K562 (cell line): Measurements from ENCODE around the gene RSRC1. TPM values are rescaled to one million over a fixed set of nuclear protein-coding genes. Genes with fewer than 3 reads are reported as not detected.

ENCODE experiments used
- ATAC-seq: fragments of 200-7000 bp; cut with Tn5 transposase; 3 replicates; pipeline ENCODE4 v1.9.1; 2020; ENCODE audit warnings: moderate library complexity
- BruUV-seq: library from RNA; stranded (reverse); fragments of 400-500 nt; replicated peaks from 2 replicates; lab custom pipeline; 2021; lab: Mats Ljungman, UMichigan
- CTCF ChIA-PET: fragments of 300-600 bp; formaldehyde crosslinking; extraction: SDS; loops from one replicate; lab custom pipeline; 2021; ENCODE audit warnings: low intra/inter-chr PET ratio; lab: Yijun Ruan, JAX
- POLR2A ChIA-PET: fragments of 300-600, 350-650 bp; sonication (Branson Sonifier 250); formaldehyde crosslinking; extraction: SDS; loops from one replicate; lab custom pipeline; 2021; ENCODE audit warnings: antibody characterized with exemption, inconsistent platforms; lab: Yijun Ruan, JAX
- DNase-seq, 4 experiments: peaks; one replicate each; pipeline versions ENCODE4 v3.0.0 to v3.0.0-alpha.2; 2011 to 2018; ENCODE audit warnings: low spot score in 3 of 4, mixed read lengths in 3 of 4; ENCODE audit errors: extremely low read depth in 1 of 4
- FAIRE-seq: peaks from 2 replicates; lab custom pipeline; 2011; peaks lifted over from hg19 to GRCh38; lab: Jason Lieb, UNC
- H2AFZ ChIP-seq: 2 replicates; pipeline ENCODE4 v1.6.0; 2011; ENCODE audit warnings: low read depth, low read length, control low read depth, inconsistent platforms
- H3K27ac ChIP-seq: fragments of 200-600 bp; 3 replicates; pipeline ENCODE4 v1.8.0; 2011; ENCODE audit warnings: low read depth, mild to moderate bottlenecking, control low read depth, inconsistent platforms, low read length, moderate library complexity, mixed read lengths; ENCODE audit errors: extremely low read depth
- H3K27me3 ChIP-seq, 2 experiments: fragments of 300-600 bp in 1 of 2; 2 replicates in 1 of 2; 3 replicates in 1 of 2; pipeline versions ENCODE4 v1.6.0 to v1.8.0; 2011; ENCODE audit warnings: inconsistent platforms in 2 of 2, low read length in 2 of 2, mild to moderate bottlenecking in 1 of 2, mixed read lengths in 1 of 2, moderate library complexity in 1 of 2; ENCODE audit not compliant: control insufficient read depth in 2 of 2, insufficient read depth in 2 of 2
- H3K36me3 ChIP-seq: fragments of 300-600 bp; 3 replicates; pipeline ENCODE4 v1.8.0; 2011; ENCODE audit warnings: mild to moderate bottlenecking, low read length, inconsistent platforms; ENCODE audit not compliant: control insufficient read depth, insufficient read depth
- H3K4me1 ChIP-seq, 2 experiments: fragments of 200-600 bp in 1 of 2; replicated peaks in 1 of 2; 2 replicates in 1 of 2; 3 replicates in 1 of 2; pipeline versions ENCODE4 v1.5.1 to v1.8.0; 2011; ENCODE audit warnings: inconsistent platforms in 2 of 2, low read length in 2 of 2, mild to moderate bottlenecking in 1 of 2, mixed read lengths in 1 of 2, moderate library complexity in 1 of 2; ENCODE audit not compliant: control insufficient read depth in 2 of 2, insufficient read depth in 2 of 2
- H3K4me2 ChIP-seq: 2 replicates; pipeline ENCODE4 v1.6.1; 2011; ENCODE audit warnings: low read length, control low read depth, inconsistent platforms, mixed read lengths; ENCODE audit not compliant: insufficient read depth
- H3K4me3 ChIP-seq: fragments of 200-600 bp; sonication (generic), shearing (Covaris generic); 2 replicates; pipeline ENCODE4 v1.5.1; 2016; ENCODE audit warnings: control low read depth, inconsistent platforms
- H3K79me2 ChIP-seq: fragments of 200-600 bp; 3 replicates; pipeline ENCODE4 v1.8.0; 2011; ENCODE audit warnings: low read length, inconsistent platforms; ENCODE audit not compliant: control insufficient read depth, insufficient read depth
- H3K9ac ChIP-seq, 2 experiments: 2 replicates each; pipeline versions ENCODE4 v1.6.0 to v1.6.1; 2011; ENCODE audit warnings: low read depth in 2 of 2, low read length in 2 of 2, control low read depth in 1 of 2, inconsistent platforms in 1 of 2, mild to moderate bottlenecking in 1 of 2, mixed read lengths in 1 of 2; ENCODE audit not compliant: insufficient read depth in 1 of 2
- H3K9me1 ChIP-seq: one replicate; pipeline ENCODE4 v1.6.0; 2011; ENCODE audit warnings: inconsistent platforms, mild to moderate bottlenecking, low read length, moderate library complexity; ENCODE audit not compliant: control insufficient read depth, insufficient read depth
- H3K9me3 ChIP-seq: replicated peaks from 2 replicates; pipeline ENCODE4 v1.5.1; 2011; ENCODE audit warnings: low read depth, low read length, inconsistent platforms; ENCODE audit not compliant: control insufficient read depth, insufficient read depth
- H4K20me1 ChIP-seq: replicated peaks from 2 replicates; pipeline ENCODE4 v1.6.1; 2011; ENCODE audit warnings: low read length, inconsistent platforms, mixed read lengths; ENCODE audit not compliant: control insufficient read depth, insufficient read depth
- ARID3B ChIP-seq: fragments of 250-450 bp; sonication (Bioruptor Pico); IDR thresholded peaks from 2 replicates; pipeline ENCODE4 v1.4.0; 2020; ENCODE audit warnings: borderline replicate concordance
- CBFB ChIP-seq: sonication (generic); formaldehyde crosslinking; IDR thresholded peaks from 2 replicates; pipeline ENCODE4 v1.4.0; 2020; ENCODE audit warnings: mild to moderate bottlenecking, missing genetic modification reagents
- CREB1 ChIP-seq, 2 experiments: sonication (generic) in 1 of 2; formaldehyde crosslinking in 1 of 2; IDR thresholded peaks; 2 replicates each; pipeline versions ENCODE4 v1.6.1 to v1.8.0; 2012 to 2022; ENCODE audit warnings: inconsistent platforms in 1 of 2, mild to moderate bottlenecking in 1 of 2, missing genetic modification reagents in 1 of 2, moderate library complexity in 1 of 2
- FOXA1 ChIP-seq: fragments of 450-650 bp; IDR thresholded peaks from 2 replicates; pipeline ENCODE4 v1.6.1; 2016; ENCODE audit warnings: mild to moderate bottlenecking, borderline replicate concordance
- HMG20A ChIP-seq: fragments of 450-650 bp; formaldehyde crosslinking; conservative IDR thresholded peaks from 2 replicates; pipeline ENCODE4 v1.4.0; 2020; ENCODE audit warnings: mild to moderate bottlenecking, mixed read lengths
- MLLT1 ChIP-seq, 2 experiments: fragments of 450-650 bp; IDR thresholded peaks; 2 replicates each; pipeline ENCODE4 v1.6.1; 2016
- POLR2G ChIP-seq: fragments of 200-400 bp; formaldehyde crosslinking; IDR thresholded peaks from 2 replicates; pipeline ENCODE4 v1.6.1; 2017; ENCODE audit warnings: low read depth, mild to moderate bottlenecking, antibody characterized with exemption, low read length, moderate library complexity
- RBFOX2 ChIP-seq: fragments of 200-400 bp; formaldehyde crosslinking; IDR thresholded peaks from 2 replicates; pipeline ENCODE4 v1.6.1; 2017; ENCODE audit warnings: low read depth, mild to moderate bottlenecking, low read length, moderate library complexity
- SAFB2 ChIP-seq: fragments of 200-400 bp; formaldehyde crosslinking; IDR thresholded peaks from 2 replicates; pipeline ENCODE4 v1.6.1; 2018; ENCODE audit warnings: borderline replicate concordance, low read length, low read depth, moderate library complexity; ENCODE audit not compliant: severe bottlenecking
- ZBTB33 ChIP-seq: sonication (generic); formaldehyde crosslinking; IDR thresholded peaks from 2 replicates; pipeline ENCODE4 v1.8.1; 2023; ENCODE audit warnings: mild to moderate bottlenecking, missing genetic modification reagents
- ZNF217 ChIP-seq: sonication (generic); formaldehyde crosslinking; IDR thresholded peaks from 2 replicates; pipeline ENCODE4 v1.8.0; 2022; ENCODE audit warnings: mild to moderate bottlenecking, missing genetic modification reagents
- ZNF282 ChIP-seq: sonication (generic); formaldehyde crosslinking; IDR thresholded peaks from 2 replicates; pipeline ENCODE4 v1.8.1; 2023; ENCODE audit warnings: missing genetic modification reagents
- WGBS: fragments of 100-300 bp; shearing (Covaris generic); methylation state at CpG from one replicate; pipeline ENCODE4 v1.1.6; 2016; ENCODE audit warnings: low coverage, mixed read lengths; ENCODE audit not compliant: insufficient coverage; ENCODE audit errors: missing lambda C conversion rate; 5-methylcytosine and 5-hydroxymethylcytosine counted together
- in situ Hi-C: fragments of 300-500 bp; cut with MboI; formaldehyde crosslinking; loops from 4 replicates; pipeline ENCODE4 v1.15.0; 2018; ENCODE audit warnings: inconsistent platforms, mixed read lengths
- intact Hi-C: fragments of 100-400 bp; cut with micrococcal nuclease; formaldehyde crosslinking; loops from 2 replicates; pipeline ENCODE4 v1.14.2; 2022
- polyA plus RNA-seq, 8 experiments: library from polyadenylated mRNA; depleted of rRNA in 4 of 8; stranded (reverse) in 5 of 8; unstranded in 3 of 8; fragments of >200 nt; fragmentation: Nextera tagmentation in 2 of 8; fragmentation: Illumina TruSeq in 1 of 8; extraction: Ambion mirVana in 2 of 8; extraction: Trizol in 1 of 8; gene quantifications; 2 replicates each; pipeline versions ENCODE4 v1.2.1 to v1.2.3, GENCODE V29; 2011 to 2014; ENCODE audit warnings: inconsistent platforms in 1 of 8, missing spikeins in 1 of 8
- total RNA-seq, 7 experiments: library from RNA; depleted of rRNA in 6 of 7; stranded (reverse); fragments of >200 nt in 6 of 7; fragmentation: Illumina TruSeq in 2 of 7; extraction: Trizol in 2 of 7; gene quantifications; 2 replicates each; pipeline versions ENCODE4 v1.2.1 to v1.2.3, GENCODE V29; 2011 to 2021; ENCODE audit warnings: low replicate concordance in 1 of 7

Gene RSRC1
- total and polyA plus RNA-seq, 9 of the 15 experiments (the other 6 are each of a cell fraction or from before 2014, with no cell fraction given), result 19.3 to 128 (median 75.5) TPM

- Histone ChIP-seq H3K27me3 (no peaks in the 10 kb centered on the region), H3K79me2 (peaks cover 28% of the 10 kb centered on the region), H3K36me3 (peaks cover 8% of the 10 kb centered on the region; the same call in 1 of the 3 replicates), H3K9ac (peak overlapping the region in 1 of 2 experiments; percentile 90; a peak in 2 of 4 replicates), H3K4me2 (peak overlapping the region; percentile 83; the same call in 1 of the 2 replicates), H3K9me1 (no peaks in the 10 kb centered on the region), H3K9me3 (no peaks in the 10 kb centered on the region; the same call in 1 of the 2 replicates), H3K27ac (no peak overlapping the region), H3K4me1 (peaks cover 9 to 28% of the 10 kb centered on the region in 2 experiments; a peak in 4 of 5 replicates), H3K4me3 (peak overlapping the region; percentile 88), H2AFZ (peak overlapping the region; percentile 93), H4K20me1 (no peaks in the 10 kb centered on the region)
- DNase-seq (no peak), FAIRE-seq (no peak), ATAC-seq (no peak)
- no TSS peak for BruUV-seq
- in situ Hi-C loops, result no loop called here
- ChIA-PET POLR2A (interaction anchor here (0.6 to 1.1 kb wide), 3 partner anchors 11 to 612 kb away, joined by 3 to 4 read pairs (median 3); no protein-coding TSS in a partner anchor), CTCF (no interaction called here)
- intact Hi-C loops, result no loop called here
- TF ChIP-seq ARID3B (CRISPR knock-in tag), result no peak
- no peak for TF ChIP-seq SAFB2
- TF ChIP-seq ZNF282 (CRISPR knock-in tag), result no peak
- TF ChIP-seq CREB1 (IDR thresholded peaks at IDR 0.05), result 0 out of 2 replicates have a peak, but pooled peaks have one; percentile 2
- TF ChIP-seq CREB1 (CRISPR knock-in tag; IDR thresholded peaks at IDR 0.05), result no peak
- 0 out of 2 replicates have a peak, but pooled peaks have one; percentile 26 for TF ChIP-seq RBFOX2
- no peak for TF ChIP-seq FOXA1
- TF ChIP-seq POLR2G, result 0 out of 2 replicates have a peak, but pooled peaks have one; percentile 22
- no peak for TF ChIP-seq ZNF217 (CRISPR knock-in tag)
- peak; percentile 80 for TF ChIP-seq ZBTB33 (CRISPR knock-in tag)
- no peak for TF ChIP-seq HMG20A (CRISPR knock-in tag)
- no peak for TF ChIP-seq CBFB (CRISPR knock-in tag)
- TF ChIP-seq MLLT1 (IDR thresholded peaks at IDR 0.05), result 0 out of 4 replicates have a peak, but pooled peaks of 1 of the 2 experiments have one; percentile 23
- WGBS, result 69% methylated on average over 32 of the region's 37 CpGs
These were observed 3.0 kb upstream of the RSRC1 start for GRCh38 chr3:158106766-158107471.
